K562 (cell line): Measurements from ENCODE around the gene SLC26A8. TPM values are rescaled to one million over a fixed set of nuclear protein-coding genes. Genes with fewer than 3 reads are reported as not detected.

Experiments used
- ATAC-seq: fragments of 200-7000 bp; cut with Tn5 transposase; 3 replicates; pipeline ENCODE4 v1.9.1; 2020; ENCODE audit warnings: moderate library complexity
- BruUV-seq: library from RNA; stranded (reverse); fragments of 400-500 nt; replicated peaks from 2 replicates; lab custom pipeline; 2021; lab: Mats Ljungman, UMichigan
- CTCF ChIA-PET: fragments of 300-600 bp; formaldehyde crosslinking; extraction: SDS; loops from one replicate; lab custom pipeline; 2021; ENCODE audit warnings: low intra/inter-chr PET ratio; lab: Yijun Ruan, JAX
- POLR2A ChIA-PET: fragments of 300-600, 350-650 bp; sonication (Branson Sonifier 250); formaldehyde crosslinking; extraction: SDS; loops from one replicate; lab custom pipeline; 2021; ENCODE audit warnings: antibody characterized with exemption, inconsistent platforms; lab: Yijun Ruan, JAX
- DNase-seq, 4 experiments: peaks; one replicate each; pipeline versions ENCODE4 v3.0.0 to v3.0.0-alpha.2; 2011 to 2018; ENCODE audit warnings: low spot score in 3 of 4, mixed read lengths in 3 of 4; ENCODE audit errors: extremely low read depth in 1 of 4
- FAIRE-seq: peaks from 2 replicates; lab custom pipeline; 2011; peaks lifted over from hg19 to GRCh38; lab: Jason Lieb, UNC
- H2AFZ ChIP-seq: 2 replicates; pipeline ENCODE4 v1.6.0; 2011; ENCODE audit warnings: low read depth, low read length, control low read depth, inconsistent platforms
- H3K27ac ChIP-seq: fragments of 200-600 bp; 3 replicates; pipeline ENCODE4 v1.8.0; 2011; ENCODE audit warnings: low read depth, mild to moderate bottlenecking, control low read depth, inconsistent platforms, low read length, moderate library complexity, mixed read lengths; ENCODE audit errors: extremely low read depth
- H3K27me3 ChIP-seq, 2 experiments: fragments of 300-600 bp in 1 of 2; 2 replicates in 1 of 2; 3 replicates in 1 of 2; pipeline versions ENCODE4 v1.6.0 to v1.8.0; 2011; ENCODE audit warnings: inconsistent platforms in 2 of 2, low read length in 2 of 2, mild to moderate bottlenecking in 1 of 2, mixed read lengths in 1 of 2, moderate library complexity in 1 of 2; ENCODE audit not compliant: control insufficient read depth in 2 of 2, insufficient read depth in 2 of 2
- H3K36me3 ChIP-seq: fragments of 300-600 bp; 3 replicates; pipeline ENCODE4 v1.8.0; 2011; ENCODE audit warnings: mild to moderate bottlenecking, low read length, inconsistent platforms; ENCODE audit not compliant: control insufficient read depth, insufficient read depth
- H3K4me1 ChIP-seq, 2 experiments: fragments of 200-600 bp in 1 of 2; replicated peaks in 1 of 2; 2 replicates in 1 of 2; 3 replicates in 1 of 2; pipeline versions ENCODE4 v1.5.1 to v1.8.0; 2011; ENCODE audit warnings: inconsistent platforms in 2 of 2, low read length in 2 of 2, mild to moderate bottlenecking in 1 of 2, mixed read lengths in 1 of 2, moderate library complexity in 1 of 2; ENCODE audit not compliant: control insufficient read depth in 2 of 2, insufficient read depth in 2 of 2
- H3K4me2 ChIP-seq: 2 replicates; pipeline ENCODE4 v1.6.1; 2011; ENCODE audit warnings: low read length, control low read depth, inconsistent platforms, mixed read lengths; ENCODE audit not compliant: insufficient read depth
- H3K4me3 ChIP-seq: fragments of 200-600 bp; sonication (generic), shearing (Covaris generic); 2 replicates; pipeline ENCODE4 v1.5.1; 2016; ENCODE audit warnings: control low read depth, inconsistent platforms
- H3K79me2 ChIP-seq: fragments of 200-600 bp; 3 replicates; pipeline ENCODE4 v1.8.0; 2011; ENCODE audit warnings: low read length, inconsistent platforms; ENCODE audit not compliant: control insufficient read depth, insufficient read depth
- H3K9ac ChIP-seq, 2 experiments: 2 replicates each; pipeline versions ENCODE4 v1.6.0 to v1.6.1; 2011; ENCODE audit warnings: low read depth in 2 of 2, low read length in 2 of 2, control low read depth in 1 of 2, inconsistent platforms in 1 of 2, mild to moderate bottlenecking in 1 of 2, mixed read lengths in 1 of 2; ENCODE audit not compliant: insufficient read depth in 1 of 2
- H3K9me1 ChIP-seq: one replicate; pipeline ENCODE4 v1.6.0; 2011; ENCODE audit warnings: inconsistent platforms, mild to moderate bottlenecking, low read length, moderate library complexity; ENCODE audit not compliant: control insufficient read depth, insufficient read depth
- H3K9me3 ChIP-seq: replicated peaks from 2 replicates; pipeline ENCODE4 v1.5.1; 2011; ENCODE audit warnings: low read depth, low read length, inconsistent platforms; ENCODE audit not compliant: control insufficient read depth, insufficient read depth
- H4K20me1 ChIP-seq: replicated peaks from 2 replicates; pipeline ENCODE4 v1.6.1; 2011; ENCODE audit warnings: low read length, inconsistent platforms, mixed read lengths; ENCODE audit not compliant: control insufficient read depth, insufficient read depth
- MED1 ChIP-seq: sonication (generic); formaldehyde crosslinking; IDR thresholded peaks from 2 replicates; pipeline ENCODE4 v1.8.1; 2023; ENCODE audit warnings: missing genetic modification reagents, borderline replicate concordance
- NCOA2 ChIP-seq, 2 experiments: fragments of 450-650 bp; IDR thresholded peaks; 2 replicates each; pipeline ENCODE4 v1.6.1; 2018; ENCODE audit warnings: mild to moderate bottlenecking in 2 of 2, moderate library complexity in 1 of 2; ENCODE audit not compliant: partially characterized antibody in 2 of 2
- NONO ChIP-seq, 2 experiments: fragments of 200-400 bp in 1 of 2; fragments of 450-650 bp in 1 of 2; formaldehyde crosslinking in 1 of 2; IDR thresholded peaks; 2 replicates each; pipeline ENCODE4 v1.6.1; 2017; ENCODE audit warnings: low read depth in 2 of 2, mild to moderate bottlenecking in 2 of 2, moderate library complexity in 2 of 2, low read length in 1 of 2
- NRF1 ChIP-seq, 2 experiments: fragments of 450-650 bp; IDR thresholded peaks in 1 of 2; conservative IDR thresholded peaks in 1 of 2; 2 replicates each; pipeline ENCODE4 v1.6.1; 2014; ENCODE audit warnings: mild to moderate bottlenecking in 2 of 2
- PRPF4 ChIP-seq: fragments of 200-400 bp; formaldehyde crosslinking; IDR thresholded peaks from one replicate; pipeline ENCODE4 v1.6.1; 2017; ENCODE audit warnings: low read length, low read depth, mild to moderate bottlenecking; ENCODE audit not compliant: insufficient read depth, poor library complexity, severe bottlenecking
- SIN3B ChIP-seq: fragments of 450-650 bp; IDR thresholded peaks from 2 replicates; pipeline ENCODE4 v1.6.1; 2017; ENCODE audit warnings: low read depth, mild to moderate bottlenecking, moderate library complexity
- SMARCA5 ChIP-seq: fragments of 450-650 bp; IDR thresholded peaks from 2 replicates; pipeline ENCODE4 v1.6.1; 2016
- STAT5A ChIP-seq: IDR thresholded peaks from 2 replicates; pipeline ENCODE4 v1.6.1; 2012; ENCODE audit warnings: low read length, inconsistent platforms, borderline replicate concordance
- TAF15 ChIP-seq: fragments of 200-400 bp; formaldehyde crosslinking; IDR thresholded peaks from 2 replicates; pipeline ENCODE4 v1.6.1; 2017; ENCODE audit warnings: mild to moderate bottlenecking, low read depth, low read length, moderate library complexity
- YY1 ChIP-seq, 3 experiments: IDR thresholded peaks; 2 replicates each; pipeline ENCODE4 v1.6.1; 2011; ENCODE audit warnings: low read length in 2 of 3, mild to moderate bottlenecking in 2 of 3, moderate library complexity in 2 of 3, borderline replicate concordance in 1 of 3, control low read depth in 1 of 3, low read depth in 1 of 3; ENCODE audit not compliant: insufficient read depth in 3 of 3, insufficient replicate concordance in 2 of 3, control insufficient read depth in 1 of 3, insufficient read length in 1 of 3; ENCODE audit errors: extremely low read depth in 1 of 3
- ZNF174 ChIP-seq: fragments of 250-450 bp; sonication (Bioruptor Pico); IDR thresholded peaks from 2 replicates; pipeline ENCODE4 v1.4.0; 2020; ENCODE audit warnings: mild to moderate bottlenecking
- WGBS: fragments of 100-300 bp; shearing (Covaris generic); methylation state at CpG from one replicate; pipeline ENCODE4 v1.1.6; 2016; ENCODE audit warnings: low coverage, mixed read lengths; ENCODE audit not compliant: insufficient coverage; ENCODE audit errors: missing lambda C conversion rate; 5-methylcytosine and 5-hydroxymethylcytosine counted together
- in situ Hi-C: fragments of 300-500 bp; cut with MboI; formaldehyde crosslinking; loops from 4 replicates; pipeline ENCODE4 v1.15.0; 2018; ENCODE audit warnings: inconsistent platforms, mixed read lengths
- intact Hi-C: fragments of 100-400 bp; cut with micrococcal nuclease; formaldehyde crosslinking; loops from 2 replicates; pipeline ENCODE4 v1.14.2; 2022
- polyA plus RNA-seq, 8 experiments: library from polyadenylated mRNA; depleted of rRNA in 4 of 8; stranded (reverse) in 5 of 8; unstranded in 3 of 8; fragments of >200 nt; fragmentation: Nextera tagmentation in 2 of 8; fragmentation: Illumina TruSeq in 1 of 8; extraction: Ambion mirVana in 2 of 8; extraction: Trizol in 1 of 8; gene quantifications; 2 replicates each; pipeline versions ENCODE4 v1.2.1 to v1.2.3, GENCODE V29; 2011 to 2014; ENCODE audit warnings: inconsistent platforms in 1 of 8, missing spikeins in 1 of 8
- total RNA-seq, 7 experiments: library from RNA; depleted of rRNA in 6 of 7; stranded (reverse); fragments of >200 nt in 6 of 7; fragmentation: Illumina TruSeq in 2 of 7; extraction: Trizol in 2 of 7; gene quantifications; 2 replicates each; pipeline versions ENCODE4 v1.2.1 to v1.2.3, GENCODE V29; 2011 to 2021; ENCODE audit warnings: low replicate concordance in 1 of 7
- TF ChIP-seq, protein P1 (sequence below): fragments of 450-650 bp; IDR thresholded peaks from 2 replicates; pipeline ENCODE4 v1.6.1; 2016; ENCODE audit warnings: mild to moderate bottlenecking
- TF ChIP-seq, protein P2 (sequence below): sonication (generic); formaldehyde crosslinking; IDR thresholded peaks from 2 replicates; pipeline ENCODE4 v1.8.0; 2023; ENCODE audit warnings: mild to moderate bottlenecking, missing genetic modification reagents

SLC26A8 gene
- total and polyA plus RNA-seq, 9 of the 15 experiments (the other 6 are each of a cell fraction or from before 2014, with no cell fraction given): not detected

DNA sequence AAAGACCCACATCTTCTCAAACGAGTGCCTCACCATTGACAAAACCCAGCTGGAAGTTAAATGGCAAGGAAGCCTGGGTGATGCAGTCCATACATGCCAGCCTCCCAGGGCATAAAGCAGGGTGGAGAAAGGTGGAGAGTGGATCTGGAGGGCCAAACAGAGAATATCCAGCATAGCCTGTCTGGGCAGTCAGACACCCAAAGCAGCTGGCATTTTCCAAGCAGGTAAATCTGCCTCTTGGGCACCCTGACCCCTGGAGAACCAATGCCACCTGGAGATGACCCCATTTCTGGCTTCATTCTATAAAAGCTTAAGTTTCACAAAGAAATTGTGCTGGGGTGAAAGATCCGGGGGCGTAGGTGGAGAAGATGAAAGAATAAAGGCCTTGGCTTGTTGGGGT is 98.5 kb downstream of the SLC26A8 start:
- ATAC-seq: no peak
- no peak overlapping the region for H3K4me2 ChIP-seq
- ChIA-PET CTCF (no interaction called here), POLR2A (interaction anchor here (0.7 to 1.3 kb wide), 4 partner anchors 8 to 76 kb away, joined by 3 to 5 read pairs (median 4); no protein-coding TSS in a partner anchor)
- FAIRE-seq: no peak
- WGBS: 50% methylated on average over 3 of the region's 3 CpGs
- no peaks in the 10 kb centered on the region for H3K36me3 ChIP-seq
- H3K27ac ChIP-seq: no peak overlapping the region
- H3K9ac ChIP-seq: no peak overlapping the region; a peak in 1 of 4 replicates
- no peaks in the 10 kb centered on the region for H3K27me3 ChIP-seq
- no peak for DNase-seq
- no peak overlapping the region for H3K4me3 ChIP-seq
- peaks cover 19% of the 10 kb centered on the region for H3K79me2 ChIP-seq
- no peak overlapping the region for H2AFZ ChIP-seq
- no peaks in the 10 kb centered on the region for H3K9me3 ChIP-seq
- no peaks in the 10 kb centered on the region for H3K9me1 ChIP-seq
- intact Hi-C loops (no loop called here), in situ Hi-C loops (no loop called here)
- BruUV-seq: no TSS peak
- H4K20me1 ChIP-seq: no peaks in the 10 kb centered on the region
- H3K4me1 ChIP-seq: peaks cover 0 to 4% of the 10 kb centered on the region in 2 experiments; a peak in 3 of 5 replicates
- TF ChIP-seq SIN3B (no peak), TAF15 (no peak), SMARCA5 (no peak), NONO (IDR thresholded peaks at IDR 0.05; ENCODE audit: low read depth in 2 of 2, low read length in 1 of 2) (no peak), PRPF4 (no peak), NRF1 (conservative IDR thresholded peaks at IDR 0.05 in 1 of 2, IDR thresholded peaks at IDR 0.05 in 1 of 2) (no peak), STAT5A (no peak), ZNF174 (CRISPR knock-in tag) (no peak), MED1 (CRISPR knock-in tag) (no peak), YY1 (IDR thresholded peaks at IDR 0.05; ENCODE audit: borderline replicate concordance in 1 of 3, control insufficient read depth in 1 of 3, extremely low read depth in 1 of 3, insufficient read depth in 3 of 3, insufficient read length in 1 of 3, insufficient replicate concordance in 2 of 3, low read depth in 1 of 3, low read length in 2 of 3) (no peak), NCOA2 (IDR thresholded peaks at IDR 0.05; ENCODE audit: partially characterized antibody in 2 of 2) (no peak)
- TF ChIP-seq, protein P1, sequence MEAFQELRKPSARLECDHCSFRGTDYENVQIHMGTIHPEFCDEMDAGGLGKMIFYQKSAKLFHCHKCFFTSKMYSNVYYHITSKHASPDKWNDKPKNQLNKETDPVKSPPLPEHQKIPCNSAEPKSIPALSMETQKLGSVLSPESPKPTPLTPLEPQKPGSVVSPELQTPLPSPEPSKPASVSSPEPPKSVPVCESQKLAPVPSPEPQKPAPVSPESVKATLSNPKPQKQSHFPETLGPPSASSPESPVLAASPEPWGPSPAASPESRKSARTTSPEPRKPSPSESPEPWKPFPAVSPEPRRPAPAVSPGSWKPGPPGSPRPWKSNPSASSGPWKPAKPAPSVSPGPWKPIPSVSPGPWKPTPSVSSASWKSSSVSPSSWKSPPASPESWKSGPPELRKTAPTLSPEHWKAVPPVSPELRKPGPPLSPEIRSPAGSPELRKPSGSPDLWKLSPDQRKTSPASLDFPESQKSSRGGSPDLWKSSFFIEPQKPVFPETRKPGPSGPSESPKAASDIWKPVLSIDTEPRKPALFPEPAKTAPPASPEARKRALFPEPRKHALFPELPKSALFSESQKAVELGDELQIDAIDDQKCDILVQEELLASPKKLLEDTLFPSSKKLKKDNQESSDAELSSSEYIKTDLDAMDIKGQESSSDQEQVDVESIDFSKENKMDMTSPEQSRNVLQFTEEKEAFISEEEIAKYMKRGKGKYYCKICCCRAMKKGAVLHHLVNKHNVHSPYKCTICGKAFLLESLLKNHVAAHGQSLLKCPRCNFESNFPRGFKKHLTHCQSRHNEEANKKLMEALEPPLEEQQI: no peak
- TF ChIP-seq, protein P2, sequence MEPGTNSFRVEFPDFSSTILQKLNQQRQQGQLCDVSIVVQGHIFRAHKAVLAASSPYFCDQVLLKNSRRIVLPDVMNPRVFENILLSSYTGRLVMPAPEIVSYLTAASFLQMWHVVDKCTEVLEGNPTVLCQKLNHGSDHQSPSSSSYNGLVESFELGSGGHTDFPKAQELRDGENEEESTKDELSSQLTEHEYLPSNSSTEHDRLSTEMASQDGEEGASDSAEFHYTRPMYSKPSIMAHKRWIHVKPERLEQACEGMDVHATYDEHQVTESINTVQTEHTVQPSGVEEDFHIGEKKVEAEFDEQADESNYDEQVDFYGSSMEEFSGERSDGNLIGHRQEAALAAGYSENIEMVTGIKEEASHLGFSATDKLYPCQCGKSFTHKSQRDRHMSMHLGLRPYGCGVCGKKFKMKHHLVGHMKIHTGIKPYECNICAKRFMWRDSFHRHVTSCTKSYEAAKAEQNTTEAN (CRISPR knock-in tag): no peak
